RWPE1 (cell line): ENCODE results near the gene PMFBP1.

Experiments
- CTCF ChIA-PET: fragments of 350-600 bp; sonication (Branson Sonifier 250); formaldehyde crosslinking; extraction: SDS; loops from one replicate; lab custom pipeline; 2021; lab: Yijun Ruan, JAX
- POLR2A ChIA-PET: fragments of 400-600 bp; formaldehyde crosslinking; extraction: SDS; loops from one replicate; lab custom pipeline; 2020; ENCODE audit warnings: antibody characterized with exemption; ENCODE audit not compliant: low non-redundant PET; lab: Yijun Ruan, JAX
- DNase-seq: peaks from one replicate; pipeline ENCODE4 v3.0.0; 2012; ENCODE audit warnings: low spot score
- H3K27ac ChIP-seq: fragments of 450-650 bp; 2 replicates; pipeline ENCODE4 v1.5.1; 2017
- TF ChIP-seq, protein P1 (sequence below): fragments of 450-650 bp; conservative IDR thresholded peaks from 2 replicates; pipeline ENCODE4 v1.5.1; 2017; ENCODE audit warnings: low read depth, mild to moderate bottlenecking

PMFBP1 gene

GRCh38 chr16:72199761-72200337 lies 27.9 kb upstream of the PMFBP1 start:
- H3K27ac ChIP-seq: no peak overlapping the region
- DNase-seq: no peak
- TF ChIP-seq, protein P1, sequence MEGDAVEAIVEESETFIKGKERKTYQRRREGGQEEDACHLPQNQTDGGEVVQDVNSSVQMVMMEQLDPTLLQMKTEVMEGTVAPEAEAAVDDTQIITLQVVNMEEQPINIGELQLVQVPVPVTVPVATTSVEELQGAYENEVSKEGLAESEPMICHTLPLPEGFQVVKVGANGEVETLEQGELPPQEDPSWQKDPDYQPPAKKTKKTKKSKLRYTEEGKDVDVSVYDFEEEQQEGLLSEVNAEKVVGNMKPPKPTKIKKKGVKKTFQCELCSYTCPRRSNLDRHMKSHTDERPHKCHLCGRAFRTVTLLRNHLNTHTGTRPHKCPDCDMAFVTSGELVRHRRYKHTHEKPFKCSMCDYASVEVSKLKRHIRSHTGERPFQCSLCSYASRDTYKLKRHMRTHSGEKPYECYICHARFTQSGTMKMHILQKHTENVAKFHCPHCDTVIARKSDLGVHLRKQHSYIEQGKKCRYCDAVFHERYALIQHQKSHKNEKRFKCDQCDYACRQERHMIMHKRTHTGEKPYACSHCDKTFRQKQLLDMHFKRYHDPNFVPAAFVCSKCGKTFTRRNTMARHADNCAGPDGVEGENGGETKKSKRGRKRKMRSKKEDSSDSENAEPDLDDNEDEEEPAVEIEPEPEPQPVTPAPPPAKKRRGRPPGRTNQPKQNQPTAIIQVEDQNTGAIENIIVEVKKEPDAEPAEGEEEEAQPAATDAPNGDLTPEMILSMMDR: no peak
- CTCF ChIA-PET: no interaction called here
- POLR2A ChIA-PET: no interaction called here

DNA sequence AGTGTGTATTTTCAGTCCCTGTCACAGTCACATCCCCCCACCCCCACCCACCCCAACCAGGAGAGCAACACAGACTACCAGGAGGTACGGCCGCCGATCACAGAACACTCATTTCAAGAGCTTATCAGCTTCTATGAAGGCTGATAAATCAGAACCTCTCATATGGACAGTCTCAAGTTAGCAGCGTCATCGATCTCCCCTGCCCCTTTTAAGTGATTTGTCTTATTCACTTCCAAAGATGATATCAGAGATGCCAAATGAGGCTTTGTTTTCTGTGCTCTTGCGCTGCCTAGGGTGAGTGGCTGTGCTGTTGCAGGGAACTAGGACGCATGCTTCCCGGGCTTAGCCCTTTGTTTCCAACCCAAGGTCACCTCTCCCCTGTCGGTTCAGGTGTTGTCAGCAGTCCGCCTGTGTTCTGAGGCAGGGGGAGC lies 26.8 kb upstream of the PMFBP1 start:
- TF ChIP-seq, protein P1: no peak
- no peak overlapping the region for H3K27ac ChIP-seq
- ChIA-PET POLR2A (no interaction called here), CTCF (no interaction called here)
- no peak for DNase-seq

DNA sequence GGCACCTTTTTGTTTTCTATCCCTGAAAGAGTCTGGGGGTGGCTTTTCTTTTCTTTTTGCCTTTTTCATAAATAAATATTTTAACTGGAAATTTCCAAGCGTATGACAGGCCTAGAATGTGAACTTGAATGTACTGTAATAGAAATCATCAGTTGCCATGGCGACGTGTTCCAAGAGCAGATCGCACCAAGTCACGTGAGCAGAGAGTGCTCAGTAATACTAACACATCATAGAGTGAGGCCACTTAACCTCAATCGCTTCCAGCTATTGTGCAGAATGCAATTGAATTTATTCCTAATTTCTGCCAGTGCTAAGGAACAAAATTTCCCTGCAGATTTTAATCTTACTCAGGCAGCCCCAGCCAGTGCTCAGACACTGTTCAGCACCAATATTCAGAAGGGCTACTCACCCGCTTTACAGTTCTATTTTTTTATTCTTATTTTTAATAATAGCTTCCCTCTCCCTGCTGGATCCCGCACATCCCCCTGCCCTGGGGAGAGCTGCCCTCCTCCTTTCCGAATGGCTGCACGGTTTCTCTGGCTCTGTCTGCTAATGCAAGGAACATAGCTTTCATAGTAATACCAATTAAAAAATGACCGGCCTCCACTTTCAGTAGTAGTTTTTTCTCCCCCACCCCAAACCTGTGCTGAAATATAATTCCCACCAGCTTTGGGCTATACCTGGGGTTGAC lies 26.2 kb upstream of the PMFBP1 start:
- no peak overlapping the region for H3K27ac ChIP-seq
- CTCF ChIA-PET: interaction anchor here (0.5 kb wide), 1 partner anchor 98 kb away, joined by 3 read pairs; no protein-coding TSS in a partner anchor
- POLR2A ChIA-PET: no interaction called here
- no peak for DNase-seq
- TF ChIP-seq, protein P1: no peak

- H3K27ac ChIP-seq: no peak overlapping the region
- POLR2A ChIA-PET: no interaction called here
- CTCF ChIA-PET: no interaction called here
- TF ChIP-seq, protein P1: no peak
- no peak for DNase-seq
These were observed 25.6 kb upstream of the PMFBP1 start for GRCh38 chr16:72197545-72197944.

DNA sequence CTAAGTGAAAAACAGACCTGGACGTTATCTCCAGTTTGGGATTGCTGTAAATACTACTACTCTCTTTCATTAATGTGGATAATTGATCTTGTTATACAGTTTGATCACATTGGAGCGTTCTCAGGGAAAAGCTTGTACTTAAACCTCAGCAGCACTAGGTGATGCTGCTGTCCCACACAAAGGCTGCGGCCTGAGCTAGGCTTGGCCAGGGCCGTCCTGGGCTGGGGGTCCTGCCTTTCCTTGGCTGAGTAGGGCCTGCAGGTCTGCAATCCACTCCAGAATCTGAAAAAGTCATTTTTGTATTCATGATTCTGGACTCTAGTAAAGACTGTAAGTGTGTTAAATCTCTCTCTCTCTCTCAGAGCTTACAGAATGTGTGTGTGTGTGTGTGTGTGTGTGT lies 23.7 kb upstream of the PMFBP1 start:
- DNase-seq: no peak
- H3K27ac ChIP-seq: no peak overlapping the region
- ChIA-PET CTCF (no interaction called here), POLR2A (no interaction called here)
- TF ChIP-seq, protein P1: no peak

DNA sequence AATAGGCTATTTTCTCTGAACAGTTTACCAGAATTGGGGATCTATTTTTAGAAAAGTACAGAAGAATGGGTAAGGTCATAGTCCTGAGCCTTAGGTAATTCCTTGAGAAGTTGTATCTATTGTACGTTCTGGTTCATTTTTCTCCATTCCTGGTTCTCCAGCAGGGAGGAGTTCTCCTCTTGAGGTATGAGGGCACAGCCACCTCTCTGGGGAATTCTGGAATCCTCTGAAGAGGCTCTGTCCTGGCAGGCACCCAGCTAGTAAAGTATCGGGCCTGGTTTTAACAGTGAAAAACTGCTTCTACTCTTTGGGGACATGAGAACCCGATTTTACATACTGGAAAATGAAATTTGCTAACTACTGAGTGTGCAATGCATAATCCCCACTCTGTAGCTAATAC lies 19.6 kb upstream of the PMFBP1 start:
- DNase-seq: no peak
- ChIA-PET CTCF (no interaction called here), POLR2A (no interaction called here)
- TF ChIP-seq, protein P1: no peak
- H3K27ac ChIP-seq: no peak overlapping the region
